ENCODE measurements around the gene SIK3. TPM values are rescaled to one million over a fixed set of nuclear protein-coding genes. Genes with fewer than 3 reads are reported as not detected.

Gene SIK3
- total RNA-seq, 2 experiments from 2014 or later, result 37.5 to 39.6 TPM

DNA sequence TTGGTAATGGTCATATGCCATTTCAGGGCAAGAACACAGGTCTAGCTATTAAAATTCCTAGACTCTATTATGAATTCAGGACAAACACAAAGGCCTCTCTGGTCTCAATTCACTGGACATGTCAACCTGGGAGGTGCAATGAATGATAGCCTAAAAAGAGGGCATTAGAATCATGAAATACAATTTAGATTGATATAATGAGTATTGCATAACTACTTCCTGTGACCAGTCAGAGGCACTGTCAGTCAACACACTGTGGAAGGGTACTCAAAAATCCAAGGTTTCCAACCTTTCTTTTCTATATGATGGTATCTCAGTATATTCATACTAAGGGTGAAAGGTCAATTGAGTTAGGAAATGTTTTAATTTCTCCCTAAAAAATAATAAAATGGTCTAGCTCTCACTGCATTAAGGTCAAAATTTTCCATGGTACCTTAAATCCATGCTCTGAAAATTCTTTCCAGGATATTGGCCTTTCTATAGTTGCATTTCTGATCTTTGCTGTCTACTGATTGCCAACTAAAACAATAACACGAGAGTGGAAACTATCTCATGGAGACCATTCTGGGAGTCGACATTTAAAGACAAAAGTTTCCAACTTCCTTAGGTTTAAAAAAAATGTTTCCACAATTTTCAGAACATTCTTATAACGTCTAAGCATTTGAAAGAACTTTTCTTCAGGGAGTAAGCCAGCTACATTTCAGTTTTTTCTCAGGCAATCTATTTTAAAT lies 179.1 kb downstream of the SIK3 start:
- ChIA-PET CTCF (interaction anchor here (1.0 to 1.4 kb wide), 2 partner anchors 9 to 12 kb away, joined by 3 to 4 read pairs; no protein-coding TSS in a partner anchor), POLR2A (no interaction called here)
- Mint-ChIP-seq H3K27me3 (no peaks in the 10 kb centered on the region), H3K9me3 (no peaks in the 10 kb centered on the region), H3K36me3 (ENCODE audit: low read depth) (peaks cover 8% of the 10 kb centered on the region), H3K4me1 (peaks cover 13% of the 10 kb centered on the region), H3K4me3 (no peak overlapping the region), H3K27ac (no peak overlapping the region)
- DNase-seq, result no peak

DNA sequence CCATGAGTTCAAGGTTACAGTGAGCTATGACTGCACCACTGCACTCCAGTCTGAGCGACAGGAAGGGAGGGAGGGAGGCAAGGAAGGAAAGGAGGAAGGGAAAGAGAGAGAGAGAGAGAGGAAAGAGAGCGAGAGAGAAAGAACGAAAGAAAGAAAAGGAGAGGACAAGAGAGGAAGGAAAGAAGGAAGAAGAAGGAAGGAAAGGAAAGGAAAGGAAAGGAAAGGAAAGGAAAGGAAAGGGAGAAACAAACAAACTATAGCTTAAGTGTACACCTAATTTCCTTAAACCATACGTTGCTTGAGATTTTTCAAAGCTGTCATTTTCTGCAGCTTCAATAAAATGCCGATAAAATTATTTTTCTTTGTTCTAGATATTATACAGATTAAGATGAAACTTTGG lies 180.6 kb downstream of the SIK3 start:
- no peak overlapping the region for H3K4me3 Mint-ChIP-seq
- no peaks in the 10 kb centered on the region for H3K9me3 Mint-ChIP-seq
- H3K27me3 Mint-ChIP-seq, result no peaks in the 10 kb centered on the region
- ChIA-PET POLR2A (no interaction called here), CTCF (interaction anchor here (0.7 to 1.4 kb wide), 5 partner anchors 9 to 181 kb away, joined by 3 to 4 read pairs (median 4); no protein-coding TSS in a partner anchor)
- peaks cover 4% of the 10 kb centered on the region for H3K36me3 Mint-ChIP-seq (ENCODE audit: low read depth)
- no peak overlapping the region for H3K27ac Mint-ChIP-seq
- H3K4me1 Mint-ChIP-seq, result peaks cover 8% of the 10 kb centered on the region
- DNase-seq, result no peak

DNA sequence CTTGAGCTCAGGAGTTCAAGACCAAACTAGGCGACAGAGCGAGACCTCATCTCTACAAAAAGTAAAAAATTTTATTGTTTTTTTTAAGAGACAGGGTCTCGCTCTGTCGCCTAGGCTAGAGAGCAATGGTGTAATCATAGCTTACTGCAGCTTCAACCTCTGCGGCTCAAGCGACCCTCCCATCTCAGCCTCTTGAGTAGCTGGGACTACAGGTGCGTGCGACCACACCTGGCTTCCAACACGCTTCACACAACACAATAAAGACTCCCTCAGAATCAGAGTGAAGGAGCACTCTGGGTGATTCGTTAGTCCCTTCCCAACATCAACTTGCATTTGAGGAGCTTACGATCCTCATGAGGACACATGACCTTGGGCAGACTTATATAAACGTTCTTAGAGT lies 181.3 kb downstream of the SIK3 start:
- H3K4me1 Mint-ChIP-seq, result peaks cover 8% of the 10 kb centered on the region
- H3K27me3 Mint-ChIP-seq, result no peaks in the 10 kb centered on the region
- ChIA-PET CTCF (interaction anchor here (0.7 to 1.2 kb wide), 6 partner anchors 8 to 182 kb away, joined by 3 to 4 read pairs (median 4); no protein-coding TSS in a partner anchor), POLR2A (no interaction called here)
- peaks cover 4% of the 10 kb centered on the region for H3K36me3 Mint-ChIP-seq (ENCODE audit: low read depth)
- no peak overlapping the region for H3K4me3 Mint-ChIP-seq
- DNase-seq, result no peak
- H3K27ac Mint-ChIP-seq, result no peak overlapping the region
- H3K9me3 Mint-ChIP-seq, result no peaks in the 10 kb centered on the region

DNA sequence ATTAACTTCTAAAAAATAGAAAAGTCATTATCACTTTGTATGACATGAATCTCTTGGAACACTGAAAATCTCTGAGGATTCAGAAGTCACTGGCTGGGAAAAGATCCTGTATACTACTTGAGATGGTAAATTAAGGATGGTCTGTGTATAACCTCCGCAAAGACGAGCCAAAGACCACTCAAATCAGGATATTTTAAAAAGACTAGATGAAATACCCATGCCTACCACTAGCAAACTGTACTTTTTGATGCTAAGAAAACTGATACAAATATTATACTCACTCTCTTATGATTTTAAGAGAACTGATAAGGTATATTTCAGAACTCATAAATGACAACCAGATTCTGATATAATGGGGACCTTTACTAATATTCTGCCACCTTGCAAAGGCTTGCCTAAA lies 182.2 kb downstream of the SIK3 start:
- ChIA-PET CTCF (interaction anchor here (1.0 kb wide), 1 partner anchor 9 kb away, joined by 4 read pairs; no protein-coding TSS in a partner anchor), POLR2A (no interaction called here)
- Mint-ChIP-seq H3K4me1 (peaks cover 8% of the 10 kb centered on the region), H3K36me3 (ENCODE audit: low read depth) (peaks cover 4% of the 10 kb centered on the region), H3K27ac (no peak overlapping the region), H3K27me3 (no peaks in the 10 kb centered on the region), H3K9me3 (no peaks in the 10 kb centered on the region), H3K4me3 (no peak overlapping the region)
- DNase-seq, result no peak

DNA sequence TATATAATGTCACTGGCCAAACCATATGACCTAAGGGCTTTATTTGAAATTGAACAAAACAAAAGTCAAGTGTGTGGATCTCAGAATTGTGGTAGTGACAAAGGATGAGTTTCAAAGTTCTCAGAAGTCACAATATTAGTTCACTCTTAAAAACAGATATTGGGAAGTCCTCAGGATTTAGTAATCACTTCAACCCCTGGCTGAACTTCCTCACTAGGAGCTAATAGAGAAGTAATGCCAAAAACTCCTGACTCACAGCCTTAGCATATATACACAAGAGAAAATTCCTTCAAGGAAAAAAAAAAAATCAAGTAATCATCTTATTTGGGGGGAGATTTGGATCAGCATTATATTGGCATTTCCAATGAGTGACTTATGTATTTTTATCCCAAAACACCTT lies 185.2 kb downstream of the SIK3 start:
- no peak overlapping the region for H3K27ac Mint-ChIP-seq
- POLR2A ChIA-PET, result no interaction called here
- peaks cover 12% of the 10 kb centered on the region for H3K4me1 Mint-ChIP-seq
- H3K9me3 Mint-ChIP-seq, result no peaks in the 10 kb centered on the region
- no peak overlapping the region for H3K4me3 Mint-ChIP-seq
- peaks cover 11% of the 10 kb centered on the region for H3K36me3 Mint-ChIP-seq (ENCODE audit: low read depth)
- no peak for DNase-seq
- no peaks in the 10 kb centered on the region for H3K27me3 Mint-ChIP-seq
- CTCF ChIA-PET, result interaction anchor here (0.6 kb wide), 1 partner anchor 392 kb away, joined by 3 read pairs; no protein-coding TSS in a partner anchor

DNA sequence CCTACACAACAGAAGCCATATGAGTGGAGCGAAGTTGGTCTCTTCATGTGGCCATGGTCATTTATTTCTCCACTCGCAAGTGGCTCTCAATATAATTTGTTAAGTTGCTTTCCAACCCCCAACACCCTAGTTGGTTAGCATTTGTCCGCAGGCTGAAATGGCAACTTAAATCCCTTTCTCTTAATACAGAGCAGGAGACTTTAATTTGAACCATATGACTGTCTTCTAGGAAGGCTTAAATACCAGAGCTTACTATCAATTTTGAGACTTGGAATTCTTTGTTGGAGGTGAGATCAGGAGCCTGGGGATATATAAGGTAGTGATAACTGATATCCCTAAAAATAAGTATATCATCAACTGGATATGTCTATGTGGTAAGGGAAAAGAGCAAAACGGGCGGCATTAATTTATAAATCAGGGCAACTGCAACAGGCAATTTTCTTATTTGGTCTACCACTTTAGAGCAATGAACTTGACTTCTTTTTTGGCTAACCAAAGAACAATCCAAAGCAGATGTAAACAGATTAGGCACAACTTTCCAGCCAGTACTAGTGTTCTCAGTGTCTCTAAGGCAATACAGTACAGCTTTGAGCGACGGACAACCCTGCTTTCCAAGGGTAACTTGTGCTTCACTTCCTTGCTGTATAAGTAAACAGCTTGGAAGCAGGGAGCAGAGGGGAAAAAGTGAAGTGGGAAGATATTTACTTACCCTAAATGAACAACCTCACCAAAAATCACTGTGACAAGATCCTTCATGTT lies 186.1 kb downstream of the SIK3 start:
- H3K36me3 Mint-ChIP-seq (ENCODE audit: low read depth), result peaks cover 11% of the 10 kb centered on the region
- no peak overlapping the region for H3K4me3 Mint-ChIP-seq
- no peak for DNase-seq
- peaks cover 11% of the 10 kb centered on the region for H3K4me1 Mint-ChIP-seq
- H3K27me3 Mint-ChIP-seq, result no peaks in the 10 kb centered on the region
- CTCF ChIA-PET, result no interaction called here
- no peak overlapping the region for H3K27ac Mint-ChIP-seq
- H3K9me3 Mint-ChIP-seq, result no peaks in the 10 kb centered on the region
- POLR2A ChIA-PET, result no interaction called here

DNA sequence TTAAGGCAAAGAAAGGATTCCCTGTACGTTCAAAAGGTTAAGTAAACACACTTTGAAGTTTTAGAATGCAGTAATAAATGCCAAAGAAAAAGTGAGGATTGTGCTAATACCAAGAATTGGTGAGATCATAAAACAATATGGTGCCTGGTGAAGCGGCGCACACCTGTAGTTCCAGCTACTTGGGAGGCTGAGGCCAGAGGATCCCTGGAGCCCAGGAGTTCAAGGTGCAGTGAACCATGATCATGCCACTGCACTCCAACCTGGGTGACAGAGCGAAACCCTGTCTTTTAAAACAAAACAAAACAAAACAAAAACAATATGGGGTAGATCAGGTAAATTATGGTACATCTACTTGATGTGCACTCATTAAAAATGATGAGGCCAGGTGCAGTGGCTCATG lies 187.4 kb downstream of the SIK3 start:
- no peaks in the 10 kb centered on the region for H3K27me3 Mint-ChIP-seq
- POLR2A ChIA-PET, result no interaction called here
- H3K9me3 Mint-ChIP-seq, result no peaks in the 10 kb centered on the region
- CTCF ChIA-PET, result interaction anchor here (1.1 to 1.6 kb wide), 2 partner anchors 23 to 37 kb away, joined by 3 to 4 read pairs; no protein-coding TSS in a partner anchor
- no peak for DNase-seq
- peaks cover 11% of the 10 kb centered on the region for H3K36me3 Mint-ChIP-seq (ENCODE audit: low read depth)
- H3K4me3 Mint-ChIP-seq, result no peak overlapping the region
- H3K4me1 Mint-ChIP-seq, result peaks cover 11% of the 10 kb centered on the region
- H3K27ac Mint-ChIP-seq, result no peak overlapping the region

DNA sequence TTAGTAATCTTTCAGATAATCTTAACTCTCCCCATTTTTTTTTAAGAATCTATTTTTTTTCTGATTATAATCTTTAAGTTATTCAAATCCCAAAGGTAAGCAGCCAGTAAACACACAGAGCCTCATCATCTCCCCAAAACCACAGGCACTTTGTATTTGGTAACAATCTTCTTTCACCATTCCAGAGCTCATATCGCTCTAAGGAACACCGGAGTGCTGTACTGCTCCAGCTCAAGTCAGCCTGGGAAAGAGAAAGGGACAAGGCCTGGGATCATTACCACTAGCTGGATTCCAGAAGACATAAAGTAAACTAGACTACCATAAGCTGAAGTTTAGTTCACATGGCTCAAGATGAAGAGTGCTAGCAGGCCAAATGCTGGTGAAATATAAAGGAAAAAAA lies 187.8 kb downstream of the SIK3 start:
- Mint-ChIP-seq H3K27me3 (no peaks in the 10 kb centered on the region), H3K9me3 (no peaks in the 10 kb centered on the region), H3K4me3 (no peak overlapping the region), H3K4me1 (peaks cover 11% of the 10 kb centered on the region), H3K27ac (no peak overlapping the region), H3K36me3 (ENCODE audit: low read depth) (peaks cover 11% of the 10 kb centered on the region)
- DNase-seq, result no peak
- POLR2A ChIA-PET, result no interaction called here
- CTCF ChIA-PET, result interaction anchor here (1.1 to 1.6 kb wide), 2 partner anchors 23 to 38 kb away, joined by 3 to 4 read pairs; no protein-coding TSS in a partner anchor

DNA sequence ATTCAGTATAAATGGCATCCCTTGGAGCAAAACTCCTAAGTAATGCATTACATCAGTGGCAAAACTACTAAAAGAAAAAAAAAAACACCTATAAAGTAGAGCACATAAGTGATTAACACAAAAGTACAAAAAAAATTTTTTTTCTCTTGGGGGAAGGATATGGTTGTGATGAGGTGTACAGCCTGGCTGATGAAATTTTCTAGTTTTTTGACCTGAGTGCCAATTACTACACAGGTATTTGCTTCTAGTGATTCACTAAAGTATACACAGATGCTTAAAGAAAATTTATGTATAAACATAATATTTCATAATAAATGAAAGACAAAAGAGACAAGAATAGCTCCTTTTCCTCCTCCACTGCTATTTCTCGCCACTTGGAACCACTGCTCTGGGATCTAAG lies 189.0 kb downstream of the SIK3 start:
- H3K27ac Mint-ChIP-seq, result no peak overlapping the region
- H3K27me3 Mint-ChIP-seq, result no peaks in the 10 kb centered on the region
- ChIA-PET POLR2A (no interaction called here), CTCF (interaction anchor here (0.8 kb wide), 1 partner anchor 96 kb away, joined by 3 read pairs; no protein-coding TSS in a partner anchor)
- no peaks in the 10 kb centered on the region for H3K9me3 Mint-ChIP-seq
- DNase-seq, result no peak
- peaks cover 11% of the 10 kb centered on the region for H3K36me3 Mint-ChIP-seq (ENCODE audit: low read depth)
- H3K4me1 Mint-ChIP-seq, result peaks cover 11% of the 10 kb centered on the region
- H3K4me3 Mint-ChIP-seq, result no peak overlapping the region

DNA sequence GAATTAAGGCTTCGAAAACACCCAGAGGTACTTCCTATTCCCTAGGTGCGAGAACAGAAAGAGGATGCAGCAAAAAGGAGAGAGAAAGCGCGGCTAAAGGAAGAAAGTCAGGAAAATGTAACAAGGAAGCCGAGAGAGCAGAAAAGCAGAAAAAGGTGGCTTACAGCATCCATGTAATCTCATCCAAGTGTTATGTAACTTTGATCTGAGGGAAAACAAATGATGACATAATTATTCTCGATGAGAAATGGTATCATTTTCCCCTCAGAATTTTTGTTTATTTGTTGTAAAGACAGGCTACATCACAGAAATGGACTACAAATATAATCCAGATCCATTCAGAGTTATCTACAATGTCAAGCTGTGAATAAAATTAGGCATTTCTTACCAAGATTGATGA lies 191.7 kb downstream of the SIK3 start:
- POLR2A ChIA-PET, result no interaction called here

DNA sequence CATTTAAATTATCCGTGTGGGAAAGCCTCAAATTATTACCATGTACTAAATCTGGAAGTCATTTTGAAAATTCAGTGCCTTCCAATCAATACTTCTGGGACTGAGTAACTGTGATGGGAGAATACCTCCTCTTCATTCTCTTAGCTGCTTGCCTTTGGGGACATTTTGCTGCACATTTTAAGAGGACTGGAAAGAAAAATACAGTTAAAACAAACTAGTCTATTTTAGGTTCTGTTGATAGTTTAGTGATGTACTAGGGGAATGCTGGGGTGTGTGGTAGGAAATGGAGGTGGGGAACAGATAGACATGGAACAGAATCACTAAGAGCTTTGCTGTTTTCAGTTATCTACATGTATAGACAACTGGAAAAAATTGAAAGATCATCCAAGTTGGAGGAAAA lies 195.1 kb downstream of the SIK3 start:
- peaks cover 20% of the 10 kb centered on the region for H3K4me1 Mint-ChIP-seq
- ChIA-PET POLR2A (no interaction called here), CTCF (no interaction called here)
- H3K27ac Mint-ChIP-seq, result no peak overlapping the region
- peaks cover 27% of the 10 kb centered on the region for H3K36me3 Mint-ChIP-seq (ENCODE audit: low read depth)
- no peak overlapping the region for H3K4me3 Mint-ChIP-seq
- H3K9me3 Mint-ChIP-seq, result peaks cover 5% of the 10 kb centered on the region
- no peaks in the 10 kb centered on the region for H3K27me3 Mint-ChIP-seq
- DNase-seq, result no peak

More for the DNA sequence above, 191.7 kb downstream of the SIK3 start:
- Mint-ChIP-seq H3K9me3 (no peaks in the 10 kb centered on the region), H3K4me3 (no peak overlapping the region), H3K36me3 (ENCODE audit: low read depth) (peaks cover 18% of the 10 kb centered on the region), H3K27ac (no peak overlapping the region), H3K27me3 (no peaks in the 10 kb centered on the region), H3K4me1 (peaks cover 28% of the 10 kb centered on the region)
- CTCF ChIA-PET, result no interaction called here
- DNase-seq, result no peak

DNA sequence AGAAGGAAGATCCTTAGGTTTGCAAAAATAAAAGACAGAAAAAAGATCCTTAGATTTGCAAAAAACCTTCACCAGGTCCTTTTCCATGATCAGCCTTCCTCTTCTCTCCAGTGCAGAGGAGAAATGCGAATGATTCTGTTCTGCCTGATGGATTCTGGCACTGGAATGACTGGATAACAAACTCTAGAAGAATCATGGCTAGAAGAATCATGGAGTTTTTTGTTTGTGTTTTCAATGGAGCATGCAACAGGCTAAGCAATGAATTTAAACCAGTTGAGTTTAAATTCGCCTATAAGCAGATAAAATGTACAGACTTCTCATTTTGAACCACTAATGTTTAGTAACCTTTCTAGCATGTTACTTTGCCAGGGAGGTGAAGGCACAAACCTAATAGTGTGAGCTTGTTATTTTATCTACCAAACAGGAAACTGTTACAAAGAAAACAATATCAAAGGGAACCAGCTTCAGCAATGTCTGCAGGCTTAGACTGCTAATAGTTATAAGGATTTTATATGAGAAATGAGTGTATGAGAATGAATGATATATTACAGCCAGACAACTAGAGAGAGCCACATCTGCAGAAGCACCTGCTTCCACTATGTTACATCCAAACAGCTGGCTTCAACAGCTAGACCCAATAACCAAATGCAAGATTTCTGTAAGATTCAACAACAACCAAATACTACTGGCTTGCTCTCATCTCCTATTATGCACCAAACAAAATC lies 196.1 kb downstream of the SIK3 start:
- DNase-seq, result no peak
- Mint-ChIP-seq H3K9me3 (peaks cover 5% of the 10 kb centered on the region), H3K27me3 (no peaks in the 10 kb centered on the region), H3K4me3 (no peak overlapping the region), H3K27ac (no peak overlapping the region), H3K4me1 (peaks cover 19% of the 10 kb centered on the region), H3K36me3 (ENCODE audit: low read depth) (peaks cover 29% of the 10 kb centered on the region)
- ChIA-PET POLR2A (interaction anchor here (0.5 kb wide), 1 partner anchor 158 kb away, joined by 4 read pairs; no protein-coding TSS in a partner anchor), CTCF (no interaction called here)

DNA sequence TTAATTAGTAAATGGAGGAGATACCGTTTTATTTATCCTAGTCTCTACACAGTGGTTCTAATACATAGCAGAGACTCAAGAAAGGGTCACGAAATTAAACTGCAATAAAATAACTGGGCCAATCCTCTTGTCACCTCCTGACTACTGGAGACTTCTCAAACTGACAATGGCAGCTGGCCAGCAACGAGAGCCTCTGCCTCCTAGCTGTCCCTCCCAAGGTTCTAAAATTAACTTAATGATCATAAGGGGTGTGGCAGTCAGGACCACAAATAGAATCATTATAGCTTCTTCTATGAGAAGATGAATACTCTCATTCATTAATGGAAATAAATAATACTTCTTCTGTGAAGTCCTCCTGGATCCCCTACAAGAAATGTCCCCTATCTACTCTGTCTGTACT lies 197.0 kb downstream of the SIK3 start:
- Mint-ChIP-seq H3K9me3 (peaks cover 5% of the 10 kb centered on the region), H3K4me3 (no peak overlapping the region), H3K27me3 (no peaks in the 10 kb centered on the region), H3K27ac (no peak overlapping the region), H3K4me1 (peaks cover 19% of the 10 kb centered on the region), H3K36me3 (ENCODE audit: low read depth) (peaks cover 35% of the 10 kb centered on the region)
- ChIA-PET CTCF (no interaction called here), POLR2A (no interaction called here)
- DNase-seq, result no peak
